NCI-H2196 treated with DMSO at 0.1 percent for 48 hours (cell line): Measurements from ENCODE around the gene KIAA2012.
A peak's percentile ranks its signal among the peaks of the same experiment; 100 is the strongest.
"Not testable (repeated sequence)": the region's sequence is repeated elsewhere in the genome, so short reads cannot be mapped to it uniquely, and the experiment has no call there.

ENCODE experiments used
- DNase-seq: peaks from one replicate; lab custom pipeline; 2025; ENCODE audit not compliant: unreplicated experiment; lab: John Stamatoyannopoulos, UW

Gene KIAA2012

DNA sequence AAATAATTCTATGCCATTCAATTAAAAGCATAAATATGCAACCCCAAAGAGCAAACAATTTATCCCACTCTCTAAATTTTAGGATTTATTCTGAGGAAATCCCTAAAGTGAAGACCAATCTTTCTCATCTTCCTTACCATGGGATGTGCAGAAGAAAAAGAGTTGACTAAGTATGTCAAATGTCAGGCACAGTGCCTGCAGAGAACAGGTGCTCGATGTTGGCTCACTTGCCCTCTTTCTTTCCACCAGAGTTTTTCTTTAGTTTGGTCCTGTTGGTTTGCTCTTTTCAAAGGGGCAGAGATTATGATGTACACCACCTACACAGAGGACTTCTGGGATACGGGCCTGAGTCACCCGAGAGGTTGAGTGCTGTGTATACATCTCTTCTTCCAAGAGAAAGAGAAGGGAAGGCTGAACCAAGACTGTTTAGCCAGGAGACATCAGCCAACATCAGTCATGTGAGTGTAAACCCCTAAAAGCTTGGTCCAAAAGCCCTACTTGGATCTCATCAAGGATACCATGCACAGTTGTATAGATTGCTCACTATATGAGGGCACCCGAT, 113.7 kb downstream of the KIAA2012 start:
- no peak for DNase-seq

GRCh38 chr2:202187570-202187969, 114.5 kb downstream of the KIAA2012 start:
- no peak for DNase-seq

- DNase-seq, result no peak
These were observed 120.2 kb downstream of the KIAA2012 start for GRCh38 chr2:202193305-202193704.

DNA sequence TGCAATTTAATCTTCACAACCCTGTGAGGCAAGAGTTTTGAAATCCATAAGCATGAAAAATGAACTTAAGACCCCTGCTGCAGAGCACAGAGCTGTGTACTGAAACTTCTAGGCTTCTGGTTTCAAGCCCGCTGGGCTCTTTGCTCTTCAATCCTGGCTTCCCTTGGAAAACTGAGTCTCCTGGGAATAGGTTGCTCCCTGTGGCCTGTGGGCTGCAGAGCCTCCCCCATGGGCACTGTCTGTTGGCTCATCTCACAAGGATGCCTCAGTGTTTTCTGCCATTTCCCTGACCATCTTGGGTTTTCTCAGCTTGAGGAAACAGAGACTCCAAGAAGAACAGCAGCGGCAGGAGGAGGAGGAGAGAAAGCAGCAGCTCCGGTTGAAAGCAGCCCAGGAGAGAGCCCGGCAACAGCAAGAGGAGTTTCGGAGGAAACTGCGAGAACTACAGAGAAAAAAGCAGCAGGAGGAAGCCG, 120.9 kb downstream of the KIAA2012 start:
- DNase-seq, result no peak

- DNase-seq, result no peak
These were observed 121.4 kb downstream of the KIAA2012 start for GRCh38 chr2:202194418-202194817.

DNA sequence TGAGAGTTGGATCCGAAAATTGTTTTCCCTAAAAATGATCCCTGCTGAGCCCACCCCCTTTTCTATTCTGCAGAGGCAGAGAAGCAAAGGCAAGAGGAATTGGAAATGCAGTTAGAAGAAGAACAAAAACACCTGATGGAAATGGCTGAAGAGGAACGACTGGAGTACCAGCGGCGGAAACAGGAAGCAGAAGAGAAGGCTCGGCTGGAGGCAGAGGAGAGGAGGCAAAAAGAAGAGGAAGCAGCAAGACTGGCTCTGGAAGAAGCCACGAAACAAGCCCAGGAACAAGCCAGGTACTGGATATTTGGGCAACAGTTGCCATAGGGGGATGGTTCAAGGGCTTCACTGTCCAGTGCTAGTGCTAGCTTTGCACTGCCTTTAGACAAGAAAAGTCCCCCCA, 123.7 kb downstream of the KIAA2012 start:
- DNase-seq, result no peak

DNA sequence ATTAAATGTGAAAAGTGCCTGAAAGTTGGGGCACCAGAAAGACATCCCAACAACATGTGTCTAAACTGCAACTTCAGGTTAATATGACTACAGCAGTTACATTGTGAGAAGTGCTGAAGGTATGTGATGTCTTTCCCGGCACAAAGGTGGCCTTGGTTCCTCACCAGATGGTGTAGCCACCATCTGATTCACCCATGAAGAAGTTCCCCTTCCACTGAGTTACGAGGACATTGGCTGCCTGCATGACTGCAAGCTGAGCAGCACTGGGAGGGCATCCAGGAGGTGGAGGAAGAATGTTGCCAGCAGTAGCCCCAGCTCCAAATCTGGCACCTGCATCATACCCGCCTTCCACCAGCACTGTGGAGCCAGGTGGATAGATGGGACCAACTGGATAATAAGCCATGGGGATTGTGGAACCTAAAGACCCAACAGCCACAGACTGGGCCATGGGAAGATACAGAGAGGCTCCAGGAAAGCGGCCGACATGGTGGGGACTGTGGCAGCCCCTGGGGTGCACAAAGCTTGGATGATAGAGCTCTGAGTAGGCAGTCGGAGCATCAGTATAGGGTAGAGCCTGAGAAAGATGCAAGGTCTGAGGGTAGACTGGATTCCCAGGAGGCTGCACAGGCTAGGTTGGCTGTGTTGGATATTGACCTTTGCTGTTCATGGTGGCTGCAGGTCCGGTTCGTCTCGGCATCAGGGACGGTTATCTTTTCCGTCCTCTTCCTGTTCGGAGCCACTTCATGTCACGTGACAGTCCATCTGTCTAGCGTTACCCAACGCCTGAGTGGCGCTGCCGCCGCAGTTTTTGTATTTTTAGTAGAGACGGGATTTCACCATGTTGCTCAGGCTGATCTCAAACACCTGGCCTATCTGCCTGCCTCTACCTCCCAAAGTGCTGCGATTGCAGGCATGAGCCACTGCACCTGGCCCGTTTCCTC, 128.4 kb downstream of the KIAA2012 start:
- no peak for DNase-seq

GRCh38 chr2:202203348-202203747, 130.3 kb downstream of the KIAA2012 start:
- no peak for DNase-seq

- no peak for DNase-seq
These were observed 131.8 kb downstream of the KIAA2012 start for GRCh38 chr2:202204855-202205254.

DNA sequence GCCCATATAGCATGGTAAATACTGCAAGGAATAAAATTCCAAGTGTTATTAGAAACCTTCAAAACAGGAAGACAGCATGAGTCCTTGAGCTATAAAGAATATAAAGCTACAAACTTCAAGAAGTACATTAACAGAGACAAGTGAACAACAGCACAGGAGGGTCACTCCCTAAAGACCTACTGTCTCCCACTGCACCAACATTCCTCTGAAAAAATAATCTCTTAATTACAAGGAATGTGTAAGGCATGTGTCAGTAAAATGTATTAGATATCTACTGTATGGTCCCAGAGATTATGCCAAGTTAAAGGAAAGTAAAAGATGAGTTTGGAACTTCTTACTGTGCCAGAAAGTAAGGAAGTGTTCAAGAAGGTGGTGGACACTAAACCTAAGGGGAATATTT, 135.5 kb downstream of the KIAA2012 start:
- DNase-seq, result no peak

GRCh38 chr2:202215179-202215578, 142.1 kb downstream of the KIAA2012 start:
- no peak for DNase-seq

DNA sequence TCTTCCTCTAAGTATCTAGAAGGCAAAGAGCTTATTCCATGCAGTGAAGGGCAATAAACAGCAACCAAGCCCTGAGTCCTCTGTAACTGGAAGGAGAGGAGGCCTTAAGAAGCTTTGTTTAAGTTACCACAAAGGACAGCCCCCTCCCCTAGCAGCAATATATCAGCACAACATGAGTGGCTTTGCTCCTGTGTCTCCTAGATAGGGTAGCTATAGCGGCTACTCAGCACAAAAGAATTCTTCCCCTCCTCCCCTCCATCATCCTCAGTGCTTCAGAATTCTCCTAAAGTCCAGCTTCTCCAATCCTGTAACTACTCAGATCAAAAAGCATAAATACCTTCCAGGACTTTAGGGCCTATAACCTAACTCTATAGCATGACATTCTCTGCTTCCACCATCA, 148.8 kb downstream of the KIAA2012 start:
- no peak for DNase-seq

- no peak for DNase-seq
These were observed 164.8 kb downstream of the KIAA2012 start for GRCh38 chr2:202237787-202238233.

- DNase-seq, result peak; percentile 73
These were observed 165.5 kb downstream of the KIAA2012 start, which contains the start of gene SUMO1 for GRCh38 chr2:202238234-202239197. TSS of gene SUMO1 (minus strand) at chr2:202238597. CDS start at chr2:202238451, 146 bp downstream.

GRCh38 chr2:202247710-202248109, 174.7 kb downstream of the KIAA2012 start:
- DNase-seq, result not testable (repeated sequence)

GRCh38 chr2:202249521-202250253, 176.6 kb downstream of the KIAA2012 start:
- DNase-seq, result no peak

- no peak for DNase-seq
These were observed 178.4 kb downstream of the KIAA2012 start for GRCh38 chr2:202251494-202251893.
